HTERT RPE-1 (cell line): ENCODE results near the gene PRKN.
"Not testable (repeated sequence)": the region's sequence is repeated elsewhere in the genome, so short reads cannot be mapped to it uniquely, and the experiment has no call there.

Source experiments
- in situ Hi-C: fragments of 300-500 bp; cut with MboI; formaldehyde crosslinking; loops from 4 replicates; pipeline ENCODE4 v1.14.3; 2020; ENCODE audit warnings: low sequenced_read_pairs

The PRKN gene

GRCh38 chr6:161542346-161542980, 1185.1 kb downstream of the PRKN start:
- in situ Hi-C loops: no loop called here

GRCh38 chr6:161540532-161540931, 1187.0 kb downstream of the PRKN start:
- in situ Hi-C loops: no loop called here

DNA sequence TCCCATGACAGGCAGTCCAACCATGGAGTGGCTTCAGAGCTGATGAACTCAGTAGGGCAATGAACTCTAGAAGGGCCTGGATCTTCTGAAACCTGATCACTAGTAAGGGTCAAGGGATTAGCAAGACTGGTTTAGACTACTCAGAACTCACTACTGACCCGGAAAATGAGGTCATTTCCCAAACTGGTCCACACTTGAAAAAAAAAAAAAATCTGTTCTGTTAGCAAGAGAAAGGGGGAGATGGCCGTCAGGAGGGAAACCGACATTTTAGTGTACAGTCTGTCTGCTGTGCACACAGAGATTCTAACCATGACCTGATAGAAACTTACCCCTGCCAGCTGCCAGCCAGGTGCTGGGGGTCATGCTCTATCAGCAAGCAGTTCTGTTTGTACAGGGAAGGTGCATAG, 1191.3 kb downstream of the PRKN start:
- in situ Hi-C loops: no loop called here

- in situ Hi-C loops: no loop called here
These were observed 1193.2 kb downstream of the PRKN start for GRCh38 chr6:161534264-161534873.

DNA sequence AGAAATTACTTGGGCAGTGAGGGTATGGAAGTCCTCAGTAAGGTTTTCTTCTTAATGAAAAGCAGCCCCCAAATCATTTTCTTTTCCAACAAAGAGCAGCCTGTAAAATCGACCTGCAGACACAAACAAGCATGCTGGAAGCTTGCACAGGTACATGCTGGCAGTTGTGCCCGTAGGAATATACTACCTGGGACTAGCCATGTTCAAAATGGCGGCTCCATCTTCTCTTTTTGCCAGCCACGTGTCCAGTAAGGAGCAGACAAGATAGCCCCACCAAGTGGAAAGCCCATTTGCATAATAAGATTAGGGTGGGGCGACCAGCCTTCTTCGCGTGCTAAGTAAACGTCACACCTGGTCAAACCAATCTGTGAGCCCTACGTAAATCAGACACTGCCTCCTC, 1194.3 kb downstream of the PRKN start:
- in situ Hi-C loops: no loop called here

DNA sequence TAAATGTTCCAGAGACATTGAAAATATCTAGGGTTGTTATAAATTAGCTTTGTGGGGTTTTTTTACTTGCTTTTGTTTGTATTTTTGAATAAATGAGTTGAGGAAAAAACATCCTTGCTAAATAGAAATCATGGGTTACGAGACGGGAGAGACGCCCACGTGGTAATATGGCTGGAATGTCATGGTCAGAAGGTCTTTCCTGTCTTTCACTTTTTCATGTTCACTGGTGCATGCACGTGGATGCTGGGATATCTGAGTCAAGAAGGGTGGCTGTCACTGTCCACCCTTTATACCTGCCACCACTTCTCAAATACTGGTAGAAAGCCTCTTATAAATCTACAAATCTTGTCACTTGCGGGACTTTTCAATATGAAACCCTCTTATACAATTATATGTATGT, 1195.0 kb downstream of the PRKN start:
- in situ Hi-C loops: no loop called here

GRCh38 chr6:161526794-161527193, 1200.8 kb downstream of the PRKN start:
- in situ Hi-C loops: no loop called here

DNA sequence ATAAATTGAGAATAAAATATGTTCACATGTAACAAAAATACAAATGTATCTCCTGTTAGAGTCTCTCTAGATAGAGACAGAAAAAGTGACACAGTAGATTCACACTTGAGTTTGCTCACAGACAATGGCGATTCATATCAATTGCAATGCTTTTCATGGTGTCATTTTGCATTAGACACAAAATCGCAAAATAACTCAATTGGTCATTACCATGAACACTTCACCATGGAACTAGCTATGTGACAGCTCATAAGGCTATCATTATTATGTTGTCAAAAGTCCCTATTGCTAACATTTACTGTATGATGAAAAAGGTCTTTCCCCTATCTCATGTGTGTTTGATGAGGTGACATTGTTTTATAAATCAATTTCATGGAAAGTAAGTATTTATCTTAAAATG, 1204.2 kb downstream of the PRKN start:
- in situ Hi-C loops: no loop called here

DNA sequence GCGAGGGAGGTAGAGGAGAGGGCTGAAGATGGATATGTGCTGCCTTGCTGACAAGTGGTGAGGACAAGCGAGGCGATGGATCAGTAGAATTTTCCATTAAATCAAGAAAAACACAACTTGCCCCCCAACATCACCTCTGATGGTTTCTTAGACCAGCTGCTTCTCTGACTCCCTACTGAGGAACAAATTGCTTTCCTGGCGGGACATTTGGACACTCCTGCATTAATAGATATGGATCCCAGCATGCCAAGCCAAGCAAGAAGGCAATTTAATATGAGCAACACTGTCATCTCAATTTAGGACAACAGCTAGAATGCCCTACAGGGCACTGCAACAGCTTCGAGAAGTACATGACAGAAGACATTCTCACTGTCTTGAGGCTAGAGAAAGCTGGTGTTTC, 1205.3 kb downstream of the PRKN start:
- in situ Hi-C loops: no loop called here

DNA sequence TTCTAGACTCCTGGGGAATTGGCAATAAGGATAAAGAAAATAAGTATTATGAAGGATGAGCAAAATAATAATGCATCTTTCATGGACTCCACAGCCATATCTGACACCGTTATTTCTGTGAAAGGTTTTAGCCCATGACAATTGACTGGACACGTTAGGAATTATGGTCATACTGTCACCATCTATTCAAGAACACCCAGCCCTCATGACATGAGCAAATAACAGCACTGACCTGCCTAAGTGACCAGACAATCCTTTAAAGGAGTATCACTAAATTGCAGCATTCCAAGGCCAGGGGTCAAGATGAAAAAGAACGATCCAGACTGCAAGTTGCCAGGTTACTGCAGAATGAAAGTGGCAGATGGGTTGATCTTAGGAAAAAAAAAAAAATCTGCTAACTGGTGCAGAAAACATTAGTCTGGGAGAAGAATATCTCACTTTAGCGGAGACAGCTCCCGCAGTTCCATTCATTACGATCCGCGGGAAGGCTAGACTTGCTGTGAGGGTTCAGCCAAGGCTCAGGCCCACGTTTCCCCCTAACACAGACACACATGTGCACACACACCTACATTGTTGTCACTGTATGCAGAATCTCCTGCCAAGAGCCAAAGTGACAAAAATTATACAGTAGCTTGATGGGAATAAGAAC, 1216.0 kb downstream of the PRKN start:
- in situ Hi-C loops: no loop called here

GRCh38 chr6:161508341-161508740, 1219.2 kb downstream of the PRKN start:
- in situ Hi-C loops: no loop called here

DNA sequence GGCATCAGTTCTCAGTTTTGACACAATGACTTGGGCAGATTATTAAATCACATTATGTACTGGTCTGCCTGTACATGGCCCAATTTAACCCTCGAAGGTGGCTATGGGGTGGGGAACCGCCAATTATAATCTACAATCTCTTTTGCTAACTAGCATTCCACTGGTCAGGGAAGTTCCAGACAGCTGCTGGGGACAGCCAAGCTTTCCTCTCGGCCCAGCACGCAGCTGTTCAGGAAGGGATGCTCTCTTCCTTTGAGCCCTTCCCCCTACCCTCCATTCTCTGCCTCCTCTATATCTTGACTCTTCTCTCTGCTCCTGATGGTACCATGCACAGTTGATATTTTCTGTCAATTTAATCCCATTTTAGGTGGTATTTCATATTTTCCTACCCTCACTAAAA, 1220.2 kb downstream of the PRKN start:
- in situ Hi-C loops: no loop called here

GRCh38 chr6:161503570-161503969, 1224.0 kb downstream of the PRKN start:
- in situ Hi-C loops: no loop called here

- in situ Hi-C loops: no loop called here
These were observed 1228.7 kb downstream of the PRKN start for GRCh38 chr6:161498881-161499280.

DNA sequence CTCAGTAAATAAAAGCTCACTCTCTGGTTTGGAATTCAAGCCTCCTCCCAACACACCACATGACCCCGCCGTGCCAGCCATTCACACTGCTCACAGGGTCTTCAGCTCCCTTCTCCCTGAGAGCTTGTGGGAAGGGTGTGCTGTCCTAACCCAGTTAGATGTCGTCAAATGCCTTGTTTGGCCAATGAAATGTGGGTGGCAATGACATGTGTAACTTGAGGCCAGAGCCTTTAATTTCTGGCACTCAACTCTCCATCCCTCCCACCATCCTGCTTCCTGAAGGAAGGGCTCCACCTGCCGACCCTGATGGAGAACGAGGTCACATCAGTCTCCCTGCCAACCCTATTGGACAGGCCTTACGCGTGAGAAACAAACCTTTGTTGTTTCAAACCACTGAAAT, 1229.2 kb downstream of the PRKN start:
- in situ Hi-C loops: no loop called here

DNA sequence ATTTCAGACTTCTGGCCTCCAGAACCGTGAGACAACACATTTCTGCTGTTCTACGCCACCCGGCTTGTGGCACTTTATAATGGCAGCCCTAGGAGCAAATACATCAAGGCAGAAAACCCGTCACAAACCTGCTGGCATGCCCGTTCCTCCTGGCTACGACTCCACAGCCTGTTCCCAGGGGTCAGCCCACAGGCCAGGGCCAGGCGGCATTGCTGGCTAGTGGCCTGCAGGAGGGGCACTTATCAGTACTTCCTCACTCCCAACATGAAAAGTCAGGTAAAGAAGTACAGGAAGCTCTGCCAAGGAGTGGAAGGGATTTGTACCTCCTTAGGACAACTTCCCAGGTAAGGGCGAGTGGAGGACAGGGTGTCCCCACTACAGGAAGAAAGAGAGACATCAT, 1230.6 kb downstream of the PRKN start:
- in situ Hi-C loops: no loop called here

DNA sequence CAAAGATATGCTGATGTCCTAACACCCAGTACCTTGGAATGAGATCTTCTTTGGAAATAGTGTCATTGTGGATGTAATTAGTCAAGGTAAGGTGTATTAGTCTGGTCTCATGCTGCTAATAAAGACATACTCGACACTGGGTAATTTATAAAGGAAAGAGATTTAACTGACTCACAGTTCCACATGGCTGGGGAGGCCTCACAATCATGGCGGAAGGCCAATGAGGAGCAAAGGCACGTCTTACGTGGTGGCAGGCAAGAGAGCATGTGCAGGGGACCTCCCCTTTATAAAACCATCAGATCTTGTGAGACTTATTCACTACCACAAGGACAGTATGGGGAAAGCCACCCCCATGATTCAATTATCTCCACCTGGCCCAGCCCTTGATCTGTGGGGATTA, 1231.3 kb downstream of the PRKN start:
- in situ Hi-C loops: not testable (repeated sequence)

DNA sequence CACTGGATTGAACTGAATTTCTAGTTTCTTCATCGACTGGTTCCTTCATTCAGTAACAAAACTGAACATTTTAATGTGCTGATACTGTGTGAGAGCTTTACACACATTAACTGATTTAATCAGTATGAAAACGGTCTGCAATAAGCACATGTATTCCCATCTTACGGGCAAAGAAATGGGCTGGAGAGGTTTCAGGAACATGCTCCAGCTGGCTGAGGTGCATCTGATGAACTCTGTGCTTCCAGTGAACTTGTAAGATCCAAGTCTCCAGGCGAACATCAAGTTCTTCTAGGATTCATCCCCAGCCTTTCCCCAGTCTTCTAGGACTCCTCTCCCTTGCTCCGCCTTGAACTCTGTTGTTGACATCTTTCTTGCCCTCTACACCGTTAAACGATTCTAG, 1233.0 kb downstream of the PRKN start:
- in situ Hi-C loops: no loop called here

DNA sequence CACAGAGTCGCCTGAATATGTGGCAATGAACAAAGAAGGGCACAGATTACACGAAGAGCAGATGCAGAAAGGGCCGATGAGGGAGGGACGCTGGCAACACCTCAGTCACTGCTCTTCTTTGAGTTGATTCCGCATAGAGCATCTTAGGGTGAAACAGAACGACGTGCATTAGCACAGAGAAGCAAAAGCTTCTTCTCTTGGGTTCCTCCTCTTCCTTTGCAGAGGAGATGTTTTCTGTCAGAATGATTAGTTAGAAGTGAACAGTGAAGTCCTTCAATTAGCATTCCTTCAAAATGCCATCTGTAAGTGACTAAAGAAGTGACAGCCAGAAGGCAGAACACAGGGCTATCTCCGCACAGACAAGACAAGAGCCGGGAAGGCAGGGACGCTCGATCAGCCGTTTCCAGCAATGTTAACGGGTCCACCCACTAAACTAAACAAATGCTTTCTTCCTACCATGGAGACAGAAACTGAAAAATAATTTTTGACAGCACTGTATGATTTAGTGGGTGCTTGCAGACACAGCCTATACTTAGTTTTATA, 1233.9 kb downstream of the PRKN start:
- in situ Hi-C loops: no loop called here

GRCh38 chr6:161489626-161490306, 1237.8 kb downstream of the PRKN start:
- in situ Hi-C loops: no loop called here

DNA sequence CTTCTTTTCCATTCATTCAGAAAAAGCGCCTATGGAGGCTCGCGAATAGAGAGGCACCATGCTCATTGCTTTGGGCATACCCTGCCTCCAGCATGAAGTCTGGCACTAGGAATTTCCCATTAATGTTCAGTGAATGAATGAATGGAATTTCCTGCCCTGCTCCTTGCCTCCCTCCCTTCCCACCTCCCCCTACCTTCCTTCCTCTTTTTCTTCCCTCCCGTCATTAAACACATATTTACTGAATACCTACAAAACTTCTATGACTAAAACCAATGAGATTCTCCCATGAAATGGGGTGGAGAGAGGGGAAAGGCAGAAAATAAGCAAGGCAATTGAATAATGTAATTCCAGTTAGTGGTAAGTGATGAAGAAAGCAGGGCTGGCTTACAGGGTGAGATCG, 1239.9 kb downstream of the PRKN start:
- in situ Hi-C loops: no loop called here

GRCh38 chr6:161487217-161487531, 1240.4 kb downstream of the PRKN start:
- in situ Hi-C loops: no loop called here
